HCT116 (cell line): ENCODE data around the gene DDX1.

Experiments
- ATF3 ChIP-seq: IDR thresholded peaks from 2 replicates; pipeline ENCODE4 v1.6.1; 2012
- CEBPB ChIP-seq: IDR thresholded peaks from 2 replicates; pipeline ENCODE4 v1.6.1; 2012; ENCODE audit warnings: low read depth
- CTCF ChIP-seq, 3 experiments: fragments of 200-600 bp in 1 of 3; sonication (generic) in 1 of 3; IDR thresholded peaks in 2 of 3; conservative IDR thresholded peaks in 1 of 3; 2 replicates each; pipeline ENCODE4 v1.5.1; 2012 to 2017; ENCODE audit warnings: low read depth in 2 of 3, low read length in 2 of 3, antibody characterized with exemption in 1 of 3, borderline replicate concordance in 1 of 3, control low read depth in 1 of 3, mild to moderate bottlenecking in 1 of 3, mixed read lengths in 1 of 3, mixed run types in 1 of 3, moderate library complexity in 1 of 3; ENCODE audit not compliant: insufficient read depth in 1 of 3
- EZH2 ChIP-seq: fragments of 200-600 bp; sonication (generic); IDR thresholded peaks from 2 replicates; pipeline ENCODE4 v1.6.1; 2017; ENCODE audit warnings: antibody characterized with exemption, mixed run types
- EZH2phosphoT487 ChIP-seq: fragments of 200-600 bp; IDR thresholded peaks from 2 replicates; pipeline ENCODE4 v1.6.1; 2018; ENCODE audit warnings: antibody characterized with exemption, borderline replicate concordance
- MAX ChIP-seq: IDR thresholded peaks from 2 replicates; pipeline ENCODE4 v1.6.1; 2012
- POLR2A ChIP-seq: IDR thresholded peaks from 2 replicates; pipeline ENCODE4 v1.7.0; 2011; ENCODE audit warnings: borderline replicate concordance; ENCODE audit not compliant: insufficient read depth, insufficient read length; ENCODE audit errors: extremely low read depth
- RAD21 ChIP-seq: IDR thresholded peaks from 2 replicates; pipeline ENCODE4 v1.6.1; 2012; ENCODE audit warnings: low read depth, mild to moderate bottlenecking
- REST ChIP-seq: IDR thresholded peaks from 2 replicates; pipeline ENCODE4 v1.6.1; 2012; ENCODE audit warnings: low read depth
- SIN3A ChIP-seq: IDR thresholded peaks from 2 replicates; pipeline ENCODE4 v1.6.1; 2012; ENCODE audit warnings: low read depth
- TCF7L2 ChIP-seq: IDR thresholded peaks from 2 replicates; pipeline ENCODE4 v1.7.0; 2011; ENCODE audit warnings: borderline replicate concordance, inconsistent platforms; ENCODE audit not compliant: insufficient read depth, insufficient read length; ENCODE audit errors: extremely low read depth
- YY1 ChIP-seq: IDR thresholded peaks from 2 replicates; pipeline ENCODE4 v1.6.1; 2011; ENCODE audit warnings: low read length, low read depth, moderate library complexity, mild to moderate bottlenecking; ENCODE audit not compliant: insufficient replicate concordance; ENCODE audit errors: extremely low read depth
- ZBTB33 ChIP-seq: IDR thresholded peaks from 2 replicates; pipeline ENCODE4 v1.6.1; 2011; ENCODE audit warnings: mild to moderate bottlenecking, low read length, moderate library complexity; ENCODE audit not compliant: insufficient replicate concordance; ENCODE audit errors: extremely low read depth
- ZFX ChIP-seq: fragments of 450-650 bp; IDR thresholded peaks from 2 replicates; pipeline ENCODE4 v1.6.1; 2017

- no peak for TF ChIP-seq POLR2A
- TF ChIP-seq REST = no peak
- TF ChIP-seq CTCF (IDR thresholded peaks at IDR 0.05 in 2 of 3, conservative IDR thresholded peaks at IDR 0.05 in 1 of 3; ENCODE audit: borderline replicate concordance in 1 of 3, insufficient read depth in 1 of 3, low read depth in 2 of 3, low read length in 2 of 3) = no peak
- no peak for TF ChIP-seq YY1
- no peak for TF ChIP-seq ZFX
- TF ChIP-seq EZH2 = no peak
- no peak for TF ChIP-seq EZH2phosphoT487
- no peak for TF ChIP-seq ATF3
- TF ChIP-seq CEBPB = no peak
- no peak for TF ChIP-seq RAD21
- no peak for TF ChIP-seq SIN3A
- no peak for TF ChIP-seq MAX
- TF ChIP-seq TCF7L2 = no peak
- no peak for TF ChIP-seq ZBTB33
Measured at GRCh38 chr2:15614545-15615300, 23.1 kb downstream of the DDX1 start.
